MM.1S (cell line): Measurements from ENCODE around the gene PRR15.

Experiments used
- CTCF ChIP-seq: fragments of 300-600 bp; sonication (generic); IDR thresholded peaks from 2 replicates; pipeline ENCODE4 v1.5.1; 2016; ENCODE audit warnings: antibody characterized with exemption, low read length, mixed read lengths
- EZH2 ChIP-seq: fragments of 300-600 bp; sonication (generic); optimal IDR thresholded peaks from 2 replicates; pipeline ENCODE3; 2017; ENCODE audit warnings: low read depth, mild to moderate bottlenecking, antibody characterized with exemption, low read length, mixed read lengths

- no peak for TF ChIP-seq CTCF
- TF ChIP-seq EZH2, result no peak
These were observed 6.0 kb downstream of the PRR15 start for GRCh38 chr7:29569648-29570047.
